Astrocyte (in vitro differentiated cells and primary cell): ENCODE data around the gene C19orf73. TPM values are rescaled to one million over a fixed set of nuclear protein-coding genes. Genes with fewer than 3 reads are reported as not detected.

Source experiments
- DNase-seq: peaks from one replicate; pipeline ENCODE4 v3.0.0-alpha.2; 2010; ENCODE audit warnings: low read depth
- FAIRE-seq: peaks from 2 replicates; lab custom pipeline; 2011; peaks lifted over from hg19 to GRCh38; lab: Jason Lieb, UNC
- H2AFZ ChIP-seq: 2 replicates; pipeline ENCODE4 v1.6.0; 2012; ENCODE audit warnings: low read depth, low read length, inconsistent platforms
- H3K27ac ChIP-seq: 2 replicates; pipeline ENCODE4 v1.5.1; 2011; ENCODE audit warnings: low read depth, low read length, inconsistent platforms
- H3K27me3 ChIP-seq: 2 replicates; pipeline ENCODE4 v1.6.0; 2011; ENCODE audit warnings: low read length, inconsistent platforms; ENCODE audit not compliant: insufficient read depth
- H3K36me3 ChIP-seq: 2 replicates; pipeline ENCODE4 v1.5.1; 2011; ENCODE audit warnings: low read length, inconsistent platforms; ENCODE audit not compliant: insufficient read depth
- H3K4me1 ChIP-seq: 2 replicates; pipeline ENCODE4 v1.5.1; 2011; ENCODE audit warnings: low read length, inconsistent platforms; ENCODE audit not compliant: insufficient read depth
- H3K4me2 ChIP-seq: 2 replicates; pipeline ENCODE4 v1.6.0; 2012; ENCODE audit warnings: low read length, inconsistent platforms
- H3K4me3 ChIP-seq: 2 replicates; pipeline ENCODE4 v1.5.1; 2011; ENCODE audit warnings: low read depth, mild to moderate bottlenecking, low read length, inconsistent platforms; ENCODE audit not compliant: insufficient read depth
- H3K79me2 ChIP-seq: 2 replicates; pipeline ENCODE4 v1.6.0; 2012; ENCODE audit warnings: mild to moderate bottlenecking, low read length, inconsistent platforms; ENCODE audit not compliant: insufficient read depth
- H3K9ac ChIP-seq: 2 replicates; pipeline ENCODE4 v1.6.0; 2012; ENCODE audit warnings: mild to moderate bottlenecking, low read length, inconsistent platforms
- H3K9me3 ChIP-seq: 2 replicates; pipeline ENCODE4 v1.5.1; 2012; ENCODE audit warnings: low read depth, mild to moderate bottlenecking, low read length, inconsistent platforms; ENCODE audit not compliant: insufficient read depth
- H4K20me1 ChIP-seq: 2 replicates; pipeline ENCODE4 v1.6.0; 2012; ENCODE audit warnings: low read length, inconsistent platforms; ENCODE audit not compliant: insufficient read depth
- H3K27ac Mint-ChIP-seq: one replicate; pipeline ENCODE4 v1.8.0; 2021; ENCODE audit warnings: mild to moderate bottlenecking, mixed read lengths; ENCODE audit not compliant: unreplicated experiment
- H3K27me3 Mint-ChIP-seq: one replicate; pipeline ENCODE4 v1.8.0; 2021; ENCODE audit warnings: low read depth, mixed read lengths; ENCODE audit not compliant: unreplicated experiment
- H3K36me3 Mint-ChIP-seq: one replicate; pipeline ENCODE4 v1.8.0; 2021; ENCODE audit warnings: low read depth, mixed read lengths; ENCODE audit not compliant: unreplicated experiment
- H3K4me1 Mint-ChIP-seq: one replicate; pipeline ENCODE4 v1.8.0; 2021; ENCODE audit warnings: low read depth, mixed read lengths; ENCODE audit not compliant: unreplicated experiment
- H3K4me3 Mint-ChIP-seq: one replicate; pipeline ENCODE4 v1.8.0; 2021; ENCODE audit warnings: mild to moderate bottlenecking, moderate library complexity, mixed read lengths; ENCODE audit not compliant: unreplicated experiment
- H3K9me3 Mint-ChIP-seq: one replicate; pipeline ENCODE4 v1.8.0; 2021; ENCODE audit warnings: mild to moderate bottlenecking, mixed read lengths; ENCODE audit not compliant: unreplicated experiment
- CTCF ChIP-seq: IDR thresholded peaks from 2 replicates; pipeline ENCODE4 v1.5.1; 2011; ENCODE audit warnings: low read depth, mild to moderate bottlenecking, inconsistent platforms, low read length, moderate library complexity; ENCODE audit not compliant: insufficient read depth
- EZH2 ChIP-seq: IDR thresholded peaks from 2 replicates; pipeline ENCODE4 v1.6.1; 2012; ENCODE audit warnings: mild to moderate bottlenecking, low read length, inconsistent platforms; ENCODE audit not compliant: insufficient read depth
- total RNA-seq: library from RNA; stranded (reverse); gene quantifications from 2 replicates; pipeline ENCODE4 v1.2.1, GENCODE V29; 2021

Gene C19orf73
- total RNA-seq, 1 donor from 2014 or later = 0.73 TPM

- Histone ChIP-seq H3K4me3 (no peak overlapping the region), H3K9ac (no peak overlapping the region), H3K27ac (no peak overlapping the region), H3K27me3 (peaks cover 2% of the 10 kb centered on the region), H3K4me2 (no peak overlapping the region), H3K4me1 (peaks cover 13% of the 10 kb centered on the region), H3K9me3 (no peaks in the 10 kb centered on the region), H3K79me2 (peaks cover 7% of the 10 kb centered on the region), H4K20me1 (peaks cover under 1% of the 10 kb centered on the region), H2AFZ (no peak overlapping the region), H3K36me3 (no peaks in the 10 kb centered on the region)
- no peak for TF ChIP-seq EZH2
- no peak for TF ChIP-seq CTCF
- Mint-ChIP-seq H3K36me3 (peaks cover 9% of the 10 kb centered on the region), H3K27me3 (peaks cover 36% of the 10 kb centered on the region), H3K27ac (no peak overlapping the region), H3K9me3 (peaks cover 19% of the 10 kb centered on the region), H3K4me1 (no peaks in the 10 kb centered on the region), H3K4me3 (no peak overlapping the region)
- DNase-seq = no peak
- FAIRE-seq = no peak
Measured at GRCh38 chr19:49153167-49153809, 34.3 kb upstream of the C19orf73 start.

- Histone ChIP-seq H3K27me3 (peaks cover 2% of the 10 kb centered on the region), H3K27ac (no peak overlapping the region), H3K9me3 (no peaks in the 10 kb centered on the region), H3K79me2 (no peaks in the 10 kb centered on the region), H3K4me3 (no peak overlapping the region), H2AFZ (no peak overlapping the region), H3K36me3 (no peaks in the 10 kb centered on the region), H3K9ac (no peak overlapping the region), H3K4me1 (peaks cover 8% of the 10 kb centered on the region), H4K20me1 (no peaks in the 10 kb centered on the region), H3K4me2 (no peak overlapping the region)
- FAIRE-seq (no peak), DNase-seq (no peak)
- Mint-ChIP-seq H3K27ac (no peak overlapping the region), H3K9me3 (peaks cover 19% of the 10 kb centered on the region), H3K4me1 (no peaks in the 10 kb centered on the region), H3K4me3 (no peak overlapping the region), H3K36me3 (peaks cover 9% of the 10 kb centered on the region), H3K27me3 (peaks cover 38% of the 10 kb centered on the region)
- no peak for TF ChIP-seq EZH2
- TF ChIP-seq CTCF = no peak
Measured at GRCh38 chr19:49152119-49152550, 33.2 kb upstream of the C19orf73 start.
